ENCODE results near the gene TK2. TPM values are rescaled to one million over a fixed set of nuclear protein-coding genes. Genes with fewer than 3 reads are reported as not detected.

Gene TK2
- total RNA-seq, 1 donor from 2014 or later, result 18.6 TPM

DNA sequence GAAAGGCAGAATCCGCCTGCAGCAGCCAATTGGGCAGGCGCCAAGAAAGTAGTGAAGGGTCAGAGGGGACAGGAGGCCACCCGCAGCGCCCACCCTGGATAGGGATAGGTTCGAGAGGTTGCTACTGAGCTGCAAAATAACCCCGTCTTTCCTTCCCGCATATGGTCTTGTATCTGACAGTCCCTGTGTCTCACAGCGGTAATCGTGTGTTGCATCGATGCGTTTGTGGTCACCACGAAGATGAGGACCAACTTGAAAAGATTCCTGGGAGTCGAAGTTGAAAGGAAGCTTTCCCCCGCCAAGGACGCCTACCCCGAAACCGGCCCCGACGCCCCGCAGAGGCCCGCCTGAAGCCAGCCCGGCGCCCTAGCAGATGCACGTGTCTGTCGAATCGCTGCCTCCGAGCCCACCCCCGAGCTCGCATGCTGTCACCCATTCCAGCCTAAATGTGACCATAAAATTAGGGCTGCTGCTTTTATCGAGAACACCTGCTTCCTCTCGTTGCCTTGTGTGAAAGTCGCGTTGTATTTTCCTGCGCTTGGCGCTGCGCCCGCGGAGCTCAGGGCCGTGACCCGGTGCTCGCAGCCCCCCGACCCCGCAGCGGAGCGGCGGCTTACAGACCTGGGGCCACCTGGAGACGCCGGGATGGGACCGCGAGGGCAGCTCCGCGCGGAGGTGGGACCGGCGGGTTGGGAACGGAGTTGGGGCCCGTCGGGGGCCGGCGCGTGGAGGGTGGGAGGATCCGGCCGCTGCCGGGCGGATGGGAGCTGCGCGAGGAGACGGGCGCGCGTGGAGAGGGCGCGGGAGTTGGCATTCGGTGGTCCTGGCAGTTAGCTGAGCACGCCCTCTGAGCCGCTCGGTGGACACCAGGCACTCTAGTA lies 29.0 kb upstream of the TK2 start, which contains the start of gene CMTM2:
CMTM2 (plus strand) TSS at position 813 of the 881 bp plus-strand sequence. CDS start 145 bp downstream, outside the sequence.
- Histone ChIP-seq H3K36me3 (no peaks in the 10 kb centered on the region), H3K4me1 (peaks cover 26% of the 10 kb centered on the region), H3K9me3 (replicated peaks) (no peaks in the 10 kb centered on the region), H3K4me3 (peak within 1 kb of the TSS; percentile 59), H3K27me3 (ENCODE audit: low read depth) (peaks cover 29% of the 10 kb centered on the region), H3K27ac (replicated peaks) (no peak within 1 kb of the TSS)
- DNase-seq, result no peak
- TF ChIP-seq, protein P1, sequence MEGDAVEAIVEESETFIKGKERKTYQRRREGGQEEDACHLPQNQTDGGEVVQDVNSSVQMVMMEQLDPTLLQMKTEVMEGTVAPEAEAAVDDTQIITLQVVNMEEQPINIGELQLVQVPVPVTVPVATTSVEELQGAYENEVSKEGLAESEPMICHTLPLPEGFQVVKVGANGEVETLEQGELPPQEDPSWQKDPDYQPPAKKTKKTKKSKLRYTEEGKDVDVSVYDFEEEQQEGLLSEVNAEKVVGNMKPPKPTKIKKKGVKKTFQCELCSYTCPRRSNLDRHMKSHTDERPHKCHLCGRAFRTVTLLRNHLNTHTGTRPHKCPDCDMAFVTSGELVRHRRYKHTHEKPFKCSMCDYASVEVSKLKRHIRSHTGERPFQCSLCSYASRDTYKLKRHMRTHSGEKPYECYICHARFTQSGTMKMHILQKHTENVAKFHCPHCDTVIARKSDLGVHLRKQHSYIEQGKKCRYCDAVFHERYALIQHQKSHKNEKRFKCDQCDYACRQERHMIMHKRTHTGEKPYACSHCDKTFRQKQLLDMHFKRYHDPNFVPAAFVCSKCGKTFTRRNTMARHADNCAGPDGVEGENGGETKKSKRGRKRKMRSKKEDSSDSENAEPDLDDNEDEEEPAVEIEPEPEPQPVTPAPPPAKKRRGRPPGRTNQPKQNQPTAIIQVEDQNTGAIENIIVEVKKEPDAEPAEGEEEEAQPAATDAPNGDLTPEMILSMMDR (IDR thresholded peaks at IDR 0.05; ENCODE audit: borderline replicate concordance), result no peak
- intact Hi-C loops (cut with micrococcal nuclease), result no loop called here

- TF ChIP-seq, protein P1 (IDR thresholded peaks at IDR 0.05; ENCODE audit: borderline replicate concordance), result no peak
- intact Hi-C loops (cut with micrococcal nuclease), result no loop called here
Measured at GRCh38 chr16:66576296-66576695, 26.4 kb upstream of the TK2 start.

GRCh38 chr16:66575060-66575459 lies 25.1 kb upstream of the TK2 start:
- no peak overlapping the region for H3K4me3 ChIP-seq
- H3K27me3 ChIP-seq (ENCODE audit: low read depth), result peaks cover 29% of the 10 kb centered on the region
- no peaks in the 10 kb centered on the region for H3K9me3 ChIP-seq (replicated peaks)
- peaks cover 26% of the 10 kb centered on the region for H3K4me1 ChIP-seq
- H3K36me3 ChIP-seq, result no peaks in the 10 kb centered on the region
- H3K27ac ChIP-seq (replicated peaks), result no peak overlapping the region
- DNase-seq, result no peak
- TF ChIP-seq, protein P1 (IDR thresholded peaks at IDR 0.05; ENCODE audit: borderline replicate concordance), result no peak
- intact Hi-C loops (cut with micrococcal nuclease), result no loop called here

More at GRCh38 chr16:66576296-66576695, 26.4 kb upstream of the TK2 start:
- Histone ChIP-seq H3K4me1 (peaks cover 26% of the 10 kb centered on the region), H3K36me3 (no peaks in the 10 kb centered on the region), H3K4me3 (no peak overlapping the region), H3K9me3 (replicated peaks) (no peaks in the 10 kb centered on the region), H3K27me3 (ENCODE audit: low read depth) (peaks cover 29% of the 10 kb centered on the region), H3K27ac (replicated peaks) (no peak overlapping the region)
- DNase-seq, result no peak

DNA sequence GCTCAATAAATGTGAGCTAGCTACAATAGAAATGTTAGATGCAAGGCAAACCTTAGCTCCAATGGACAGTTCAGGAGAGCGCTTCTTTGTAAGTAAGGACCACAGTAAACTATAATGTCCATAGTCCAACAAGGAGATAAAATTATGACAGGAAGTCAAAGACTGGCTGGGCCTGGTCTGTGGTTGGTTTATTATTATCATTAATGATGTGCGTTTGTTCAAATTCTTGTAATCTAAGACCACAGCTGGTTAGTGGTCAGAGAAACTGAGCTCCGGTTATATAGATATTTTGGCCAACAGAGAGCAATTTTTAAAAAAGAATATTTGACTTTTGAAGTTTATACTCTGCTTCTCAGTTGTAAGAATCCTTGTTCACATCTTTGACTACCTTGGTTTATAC lies 24.6 kb upstream of the TK2 start:
- Histone ChIP-seq H3K4me1 (peaks cover 28% of the 10 kb centered on the region), H3K9me3 (replicated peaks) (no peaks in the 10 kb centered on the region), H3K36me3 (no peaks in the 10 kb centered on the region), H3K4me3 (no peak overlapping the region), H3K27me3 (ENCODE audit: low read depth) (peaks cover 29% of the 10 kb centered on the region), H3K27ac (replicated peaks) (no peak overlapping the region)
- intact Hi-C loops (cut with micrococcal nuclease), result no loop called here
- TF ChIP-seq, protein P1 (IDR thresholded peaks at IDR 0.05; ENCODE audit: borderline replicate concordance), result no peak
- DNase-seq, result no peak

DNA sequence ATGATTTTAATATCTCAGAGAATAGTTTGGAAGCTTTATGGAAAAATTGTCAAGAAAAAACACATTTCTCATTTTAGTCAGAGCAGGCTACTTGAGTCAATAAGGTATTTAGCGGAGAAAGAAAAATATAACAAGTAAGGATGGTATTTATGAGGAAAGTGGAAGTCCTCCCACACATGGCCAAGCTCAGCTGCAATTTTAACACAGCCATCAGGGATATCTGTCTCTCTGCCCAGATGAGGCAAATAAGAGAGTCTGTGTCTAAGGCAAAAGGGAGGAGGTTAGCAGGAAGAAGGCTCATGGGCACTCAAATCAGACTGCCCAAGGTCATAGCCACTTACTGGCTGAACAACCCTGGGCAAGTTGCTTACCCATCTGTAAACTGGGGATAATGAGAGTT lies 24.2 kb upstream of the TK2 start:
- Histone ChIP-seq H3K27me3 (ENCODE audit: low read depth) (peaks cover 24% of the 10 kb centered on the region), H3K36me3 (no peaks in the 10 kb centered on the region), H3K27ac (replicated peaks) (no peak overlapping the region), H3K4me1 (peaks cover 28% of the 10 kb centered on the region), H3K9me3 (replicated peaks) (no peaks in the 10 kb centered on the region), H3K4me3 (no peak overlapping the region)
- intact Hi-C loops (cut with micrococcal nuclease), result no loop called here
- DNase-seq, result no peak
- TF ChIP-seq, protein P1 (IDR thresholded peaks at IDR 0.05; ENCODE audit: borderline replicate concordance), result no peak
